Stimulated activated naive CD8-positive, alpha-beta T cell treated with anti-CD3 and anti-CD28 coated beads, Interleukin-15, Interleukin-2, amounts not matched to agents 100 ng/mL and 50 ng/mL, for 24 hours (primary cell): ENCODE data around the gene STARD5.
A peak's percentile ranks its signal among the peaks of the same experiment; 100 is the strongest.

Source experiments
- H3K27ac Mint-ChIP-seq: one replicate; pipeline ENCODE4 v1.8.0; 2021; ENCODE audit warnings: mild to moderate bottlenecking, mixed read lengths
- H3K27me3 Mint-ChIP-seq: one replicate; pipeline ENCODE4 v1.8.0; 2021; ENCODE audit warnings: mixed read lengths
- H3K36me3 Mint-ChIP-seq: one replicate; pipeline ENCODE4 v1.8.0; 2021; ENCODE audit warnings: low read depth, mixed read lengths
- H3K4me1 Mint-ChIP-seq: one replicate; pipeline ENCODE4 v1.8.0; 2021; ENCODE audit warnings: low read depth, mixed read lengths
- H3K4me3 Mint-ChIP-seq: one replicate; pipeline ENCODE4 v1.8.0; 2021; ENCODE audit warnings: mild to moderate bottlenecking, mixed read lengths
- H3K9me3 Mint-ChIP-seq: one replicate; pipeline ENCODE4 v1.8.0; 2021; ENCODE audit warnings: mixed read lengths

The STARD5 gene

GRCh38 chr15:81296673-81297072 is 27.3 kb downstream of the STARD5 start:
- Mint-ChIP-seq H3K27ac (peak overlapping the region; percentile 98), H3K4me3 (peak overlapping the region; percentile 99), H3K4me1 (peaks cover 92% of the 10 kb centered on the region), H3K9me3 (no peaks in the 10 kb centered on the region), H3K36me3 (peaks cover 37% of the 10 kb centered on the region), H3K27me3 (no peaks in the 10 kb centered on the region)

GRCh38 chr15:81296186-81296585 is 27.8 kb downstream of the STARD5 start:
- peak overlapping the region; percentile 98 for H3K27ac Mint-ChIP-seq
- H3K4me1 Mint-ChIP-seq, result peaks cover 92% of the 10 kb centered on the region
- H3K9me3 Mint-ChIP-seq, result no peaks in the 10 kb centered on the region
- peaks cover 32% of the 10 kb centered on the region for H3K36me3 Mint-ChIP-seq
- no peaks in the 10 kb centered on the region for H3K27me3 Mint-ChIP-seq
- H3K4me3 Mint-ChIP-seq, result peak overlapping the region; percentile 99

DNA sequence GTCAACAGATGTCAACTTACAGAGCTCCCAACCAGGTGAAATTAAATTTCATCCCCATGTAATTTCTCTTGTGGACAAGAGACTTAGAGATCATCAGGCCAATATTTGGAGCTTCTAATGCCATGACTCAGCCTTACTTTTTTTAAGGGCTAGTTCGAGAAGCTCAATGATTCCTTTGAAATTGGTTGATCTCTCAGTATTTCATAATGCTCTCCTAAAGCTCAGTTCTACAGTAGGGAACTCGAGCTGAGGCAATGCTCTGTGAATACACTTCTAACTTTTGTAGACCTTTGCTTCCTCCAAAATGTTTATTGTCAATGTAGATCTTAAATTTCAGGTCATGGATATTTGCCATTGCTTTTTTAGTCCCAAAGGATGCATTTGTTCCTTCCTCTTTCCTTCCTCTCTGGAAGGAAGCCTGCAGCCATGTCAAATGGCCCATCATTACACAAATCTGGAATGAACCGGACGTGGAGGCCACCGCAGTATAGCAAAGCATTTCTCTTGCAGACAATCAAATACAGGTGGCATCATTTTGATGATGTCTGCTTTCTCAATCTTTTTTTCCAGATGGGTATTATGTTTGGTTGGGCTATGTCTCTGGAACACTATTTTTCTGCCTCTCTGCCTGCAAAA is 28.3 kb downstream of the STARD5 start:
- no peaks in the 10 kb centered on the region for H3K9me3 Mint-ChIP-seq
- no peaks in the 10 kb centered on the region for H3K27me3 Mint-ChIP-seq
- H3K36me3 Mint-ChIP-seq, result peaks cover 27% of the 10 kb centered on the region
- peaks cover 91% of the 10 kb centered on the region for H3K4me1 Mint-ChIP-seq
- peak overlapping the region; percentile 99 for H3K4me3 Mint-ChIP-seq
- peak overlapping the region; percentile 98 for H3K27ac Mint-ChIP-seq

DNA sequence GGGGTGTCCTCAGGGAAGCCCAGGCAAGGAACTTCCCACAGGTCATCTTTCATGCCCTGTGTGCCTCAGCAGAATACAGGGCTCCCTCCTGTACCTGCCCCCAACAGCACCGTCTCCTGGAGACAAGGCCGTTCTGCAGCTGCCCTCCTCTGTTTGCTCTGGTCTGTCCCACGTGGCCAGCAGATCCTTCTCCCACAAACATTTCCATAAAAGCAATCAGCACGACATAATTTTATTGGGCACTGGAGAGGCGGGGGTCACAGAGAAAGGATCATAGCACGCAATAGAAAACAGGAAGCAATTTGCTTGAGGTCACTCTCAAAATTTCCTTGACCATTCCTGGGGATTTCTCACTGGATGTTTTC is 29.4 kb downstream of the STARD5 start:
- Mint-ChIP-seq H3K27ac (peak overlapping the region; percentile 98), H3K27me3 (no peaks in the 10 kb centered on the region), H3K4me1 (peaks cover 96% of the 10 kb centered on the region), H3K4me3 (peak overlapping the region; percentile 99), H3K36me3 (peaks cover 16% of the 10 kb centered on the region), H3K9me3 (peaks cover 3% of the 10 kb centered on the region)

DNA sequence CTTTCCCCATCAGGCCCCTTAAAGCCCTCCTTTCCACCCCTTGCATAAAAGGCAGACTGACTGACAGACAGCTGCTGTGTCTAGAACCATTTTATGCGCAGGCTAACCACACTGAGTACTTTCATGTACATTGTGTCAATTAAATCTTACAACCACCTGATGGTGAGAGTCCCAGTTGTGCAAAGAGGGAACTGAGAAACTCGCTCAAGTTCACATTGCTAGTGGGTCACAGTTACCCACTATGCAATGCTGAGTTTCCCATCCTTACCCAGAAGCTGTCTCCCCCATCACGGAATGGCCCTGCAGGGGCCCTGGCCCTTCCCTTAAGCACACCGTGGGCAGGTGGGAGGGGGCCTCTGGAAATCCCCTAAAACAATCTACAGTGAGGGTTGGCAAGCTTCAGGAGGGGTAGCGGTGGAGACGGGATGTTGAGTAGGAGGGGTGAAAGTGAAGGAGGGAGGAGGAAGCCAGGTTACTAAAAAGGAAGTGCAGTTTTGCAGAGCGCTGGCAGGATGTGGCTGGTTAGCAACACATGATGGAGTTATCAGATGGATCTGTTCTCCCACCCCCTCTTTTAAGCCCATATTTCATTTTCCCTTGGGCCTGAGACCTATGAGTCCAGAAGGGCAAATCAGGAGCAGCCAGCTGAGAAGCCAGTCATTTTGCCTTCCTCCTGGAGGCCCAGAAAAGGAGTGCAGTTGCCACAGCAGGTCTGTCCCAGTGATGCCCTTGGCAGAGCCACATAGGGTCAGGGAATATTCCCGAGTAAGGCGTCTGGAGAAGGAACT is 30.0 kb downstream of the STARD5 start:
- H3K4me3 Mint-ChIP-seq, result peak overlapping the region; percentile 99
- H3K36me3 Mint-ChIP-seq, result peaks cover 10% of the 10 kb centered on the region
- peaks cover 3% of the 10 kb centered on the region for H3K9me3 Mint-ChIP-seq
- peaks cover 96% of the 10 kb centered on the region for H3K4me1 Mint-ChIP-seq
- H3K27ac Mint-ChIP-seq, result peak overlapping the region; percentile 98
- H3K27me3 Mint-ChIP-seq, result no peaks in the 10 kb centered on the region

DNA sequence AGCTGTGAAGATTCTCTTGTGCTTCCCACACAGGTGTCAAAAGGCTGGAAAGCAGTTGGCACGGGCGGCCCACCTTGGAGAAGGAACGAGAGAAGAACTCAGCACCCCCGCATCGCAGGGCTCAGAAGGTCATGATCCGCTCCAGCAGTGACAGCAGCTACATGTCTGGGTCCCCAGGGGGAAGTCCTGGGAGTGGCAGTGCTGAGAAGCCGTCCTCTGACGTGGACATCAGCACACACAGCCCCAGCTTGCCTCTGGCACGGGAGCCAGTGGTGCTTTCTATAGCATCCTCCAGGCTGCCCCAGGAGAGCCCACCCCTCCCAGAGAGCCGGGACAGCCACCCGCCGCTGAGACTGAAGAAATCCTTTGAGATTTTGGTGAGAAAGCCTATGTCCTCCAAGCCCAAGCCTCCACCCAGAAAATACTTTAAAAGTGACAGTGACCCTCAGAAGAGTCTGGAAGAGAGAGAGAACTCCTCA is 31.4 kb downstream of the STARD5 start:
- Mint-ChIP-seq H3K4me1 (peaks cover 99% of the 10 kb centered on the region), H3K9me3 (peaks cover 13% of the 10 kb centered on the region), H3K36me3 (peaks cover 18% of the 10 kb centered on the region), H3K27ac (peak overlapping the region; percentile 98), H3K4me3 (peak overlapping the region; percentile 99), H3K27me3 (no peaks in the 10 kb centered on the region)

DNA sequence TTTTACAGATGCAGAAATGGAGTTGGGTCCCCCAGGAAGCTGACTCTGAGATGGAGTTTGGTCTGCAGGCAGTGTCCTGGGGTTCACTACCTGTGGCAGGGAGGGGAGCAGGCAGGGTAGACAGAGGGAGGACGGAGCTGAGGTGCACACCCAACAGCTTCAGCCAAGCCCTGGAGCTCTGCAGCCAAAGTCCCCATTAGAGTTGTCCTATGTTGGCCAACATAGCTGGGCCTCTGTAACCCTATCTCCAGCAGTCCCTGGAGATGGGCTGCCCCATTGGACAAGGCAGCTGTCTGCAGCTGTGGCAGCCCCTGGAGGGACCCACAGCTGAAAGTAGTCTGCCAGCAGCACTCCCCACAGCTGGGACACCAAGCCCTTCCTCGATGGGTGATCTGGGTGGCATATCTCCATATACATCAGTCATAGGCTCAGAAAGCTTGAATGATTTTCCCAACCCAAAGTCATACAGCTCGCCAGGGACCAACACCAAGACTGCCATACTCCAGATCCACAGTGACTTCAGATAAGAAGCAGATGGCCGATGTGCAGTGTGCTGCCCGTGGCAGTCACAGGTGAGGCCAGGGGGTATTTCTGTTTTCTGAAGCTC is 31.9 kb downstream of the STARD5 start:
- H3K4me1 Mint-ChIP-seq, result peaks cover 99% of the 10 kb centered on the region
- H3K4me3 Mint-ChIP-seq, result peak overlapping the region; percentile 99
- no peaks in the 10 kb centered on the region for H3K27me3 Mint-ChIP-seq
- H3K27ac Mint-ChIP-seq, result peak overlapping the region; percentile 98
- H3K9me3 Mint-ChIP-seq, result peaks cover 15% of the 10 kb centered on the region
- peaks cover 14% of the 10 kb centered on the region for H3K36me3 Mint-ChIP-seq

DNA sequence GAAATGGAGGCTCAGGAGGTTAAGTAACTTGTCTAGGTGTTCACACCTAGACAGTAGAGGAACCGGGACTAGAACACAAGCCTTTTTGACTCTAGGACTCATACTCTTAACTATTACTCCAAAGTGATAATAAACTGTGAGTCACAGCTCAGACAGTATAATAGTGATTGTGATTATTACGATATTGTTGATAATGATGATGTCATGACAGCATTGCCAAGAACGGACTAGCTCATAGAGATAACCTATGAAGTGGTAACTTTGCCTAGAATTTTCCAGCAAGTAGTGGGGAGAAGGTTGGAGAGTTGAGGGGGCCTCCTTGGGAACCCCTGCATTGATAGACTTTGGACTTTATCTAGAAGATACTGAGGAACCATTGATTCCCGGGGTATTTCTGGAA is 34.0 kb downstream of the STARD5 start:
- H3K27me3 Mint-ChIP-seq, result no peaks in the 10 kb centered on the region
- peaks cover 99% of the 10 kb centered on the region for H3K4me1 Mint-ChIP-seq
- peaks cover 19% of the 10 kb centered on the region for H3K9me3 Mint-ChIP-seq
- peaks cover 21% of the 10 kb centered on the region for H3K36me3 Mint-ChIP-seq
- H3K27ac Mint-ChIP-seq, result peak overlapping the region; percentile 80
- no peak overlapping the region for H3K4me3 Mint-ChIP-seq

DNA sequence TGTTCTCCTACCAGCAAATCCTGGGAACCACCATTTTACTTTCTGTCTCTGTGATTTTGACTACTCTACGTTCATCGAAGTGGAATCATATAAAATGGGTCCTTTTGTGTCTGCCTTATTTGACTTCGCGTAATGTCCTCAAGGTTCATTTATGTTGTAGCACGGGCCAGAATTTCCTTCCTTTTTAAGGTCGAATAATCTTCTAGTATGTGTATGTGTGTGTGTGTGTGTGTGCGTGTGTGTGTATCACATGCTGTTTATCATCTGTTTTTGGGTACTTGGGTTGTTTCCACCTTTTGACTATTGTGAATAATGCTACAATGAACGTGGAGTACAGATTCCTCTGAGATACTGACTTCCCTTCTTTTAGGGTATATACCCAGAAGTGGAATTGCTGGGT is 35.3 kb downstream of the STARD5 start:
- peaks cover 30% of the 10 kb centered on the region for H3K36me3 Mint-ChIP-seq
- H3K4me1 Mint-ChIP-seq, result peaks cover 95% of the 10 kb centered on the region
- H3K9me3 Mint-ChIP-seq, result peaks cover 19% of the 10 kb centered on the region
- no peaks in the 10 kb centered on the region for H3K27me3 Mint-ChIP-seq
- peak overlapping the region; percentile 3 for H3K4me3 Mint-ChIP-seq
- H3K27ac Mint-ChIP-seq, result peak overlapping the region; percentile 61

DNA sequence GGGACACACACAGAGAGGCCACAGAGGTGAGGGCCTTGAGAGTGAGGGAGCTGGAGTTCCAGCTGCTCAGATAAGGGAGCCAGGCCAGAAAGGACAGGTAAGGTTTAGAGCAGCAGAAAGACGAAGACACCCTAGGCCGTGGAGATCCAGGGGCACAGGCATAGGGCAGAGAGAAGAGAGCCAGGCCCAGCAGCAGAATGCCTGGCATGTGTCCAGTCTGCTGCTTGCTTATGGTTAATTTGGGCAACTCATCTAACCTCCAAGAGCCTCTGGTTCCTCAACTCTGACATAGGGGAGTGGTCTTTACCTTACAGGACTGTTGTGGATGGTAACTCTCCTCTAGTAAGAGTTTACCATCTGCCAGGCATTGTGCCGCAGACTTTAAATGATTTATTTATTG is 35.9 kb downstream of the STARD5 start:
- Mint-ChIP-seq H3K36me3 (peaks cover 30% of the 10 kb centered on the region), H3K4me3 (no peak overlapping the region), H3K27me3 (no peaks in the 10 kb centered on the region), H3K9me3 (peaks cover 19% of the 10 kb centered on the region), H3K27ac (peak overlapping the region; percentile 97), H3K4me1 (peaks cover 89% of the 10 kb centered on the region)

DNA sequence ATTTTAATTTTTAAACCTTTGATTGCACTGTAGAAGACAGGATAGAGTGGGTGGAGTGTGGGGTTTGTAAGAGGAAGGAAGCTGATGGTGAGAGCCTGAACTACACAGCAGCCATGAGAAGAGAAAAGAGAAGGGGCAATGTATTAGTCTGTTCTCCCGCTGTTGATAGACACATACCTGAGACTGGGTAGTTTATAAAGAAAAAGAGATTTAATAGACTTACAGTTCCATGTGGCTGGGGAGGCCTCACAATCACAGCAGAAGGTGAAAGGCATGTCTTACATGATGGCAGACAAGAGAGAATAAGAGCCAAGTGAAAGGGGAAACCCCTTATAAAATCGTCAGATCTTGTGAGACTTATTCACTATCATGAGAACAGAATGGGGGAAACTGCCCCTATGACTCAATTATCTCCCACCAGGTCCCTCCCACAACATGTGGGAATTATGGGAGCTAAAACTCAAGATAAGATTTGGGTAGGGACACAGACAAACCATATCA is 37.3 kb downstream of the STARD5 start:
- Mint-ChIP-seq H3K27me3 (no peaks in the 10 kb centered on the region), H3K9me3 (peaks cover 19% of the 10 kb centered on the region), H3K36me3 (peaks cover 34% of the 10 kb centered on the region), H3K27ac (peak overlapping the region; percentile 97), H3K4me1 (peaks cover 81% of the 10 kb centered on the region), H3K4me3 (peak overlapping the region; percentile 83)

DNA sequence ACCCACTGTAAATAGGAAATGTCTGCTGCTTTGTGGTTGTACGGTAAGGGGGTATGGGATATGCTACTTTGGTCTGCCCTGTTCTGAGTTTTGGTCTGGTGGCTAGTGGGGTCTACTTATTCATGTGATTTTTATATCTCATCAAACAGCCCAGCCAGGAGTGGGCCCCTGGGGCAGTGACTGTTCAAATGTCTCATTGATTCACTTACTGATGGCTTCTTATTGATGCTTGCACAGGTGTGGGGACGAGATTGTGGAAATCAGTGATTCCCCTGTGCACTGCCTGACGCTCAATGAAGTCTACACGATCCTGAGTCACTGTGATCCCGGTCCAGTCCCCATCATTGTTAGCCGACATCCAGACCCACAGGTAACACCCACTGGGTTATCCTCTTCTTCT is 38.5 kb downstream of the STARD5 start:
- Mint-ChIP-seq H3K27ac (peak overlapping the region; percentile 97), H3K36me3 (peaks cover 38% of the 10 kb centered on the region), H3K4me1 (peaks cover 78% of the 10 kb centered on the region), H3K4me3 (peak overlapping the region; percentile 83), H3K27me3 (no peaks in the 10 kb centered on the region), H3K9me3 (peaks cover 19% of the 10 kb centered on the region)

- Mint-ChIP-seq H3K27me3 (no peaks in the 10 kb centered on the region), H3K27ac (peak overlapping the region; percentile 97), H3K4me3 (peak overlapping the region; percentile 83), H3K4me1 (peaks cover 73% of the 10 kb centered on the region), H3K36me3 (peaks cover 38% of the 10 kb centered on the region), H3K9me3 (peaks cover 15% of the 10 kb centered on the region)
Measured at GRCh38 chr15:81284256-81285031, 39.5 kb downstream of the STARD5 start.

DNA sequence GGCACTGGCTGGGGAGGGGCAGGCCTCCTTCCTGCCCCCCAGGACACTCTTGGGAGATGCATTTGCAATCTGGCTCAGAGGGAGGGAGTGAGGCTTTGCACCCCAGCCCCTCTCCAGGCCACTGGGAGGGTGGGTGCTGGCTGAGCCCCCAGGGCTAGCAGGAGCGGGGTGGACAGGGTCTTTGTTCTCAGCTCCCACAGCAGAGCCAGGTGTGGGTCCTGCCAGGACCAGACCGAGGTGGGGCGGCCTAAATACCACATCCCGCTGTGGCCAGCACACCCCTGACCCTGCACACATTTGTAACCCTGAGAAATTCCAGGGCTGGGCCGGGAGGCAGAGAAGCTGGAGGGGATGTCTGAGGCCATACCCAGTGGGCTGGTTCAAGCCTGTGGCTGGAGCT is 41.0 kb downstream of the STARD5 start:
- Mint-ChIP-seq H3K27me3 (no peaks in the 10 kb centered on the region), H3K9me3 (peaks cover 14% of the 10 kb centered on the region), H3K4me1 (peaks cover 58% of the 10 kb centered on the region), H3K36me3 (peaks cover 38% of the 10 kb centered on the region), H3K27ac (no peak overlapping the region), H3K4me3 (no peak overlapping the region)
